SH-SY5Y (cell line): ENCODE data around the gene IGFBP2.

ENCODE experiments used
- GATA2 ChIP-seq: IDR thresholded peaks from 2 replicates; pipeline ENCODE4 v1.6.1; 2011; ENCODE audit warnings: mild to moderate bottlenecking, low read depth, low read length
- GATA3 ChIP-seq: IDR thresholded peaks from 2 replicates; pipeline ENCODE4 v1.6.1; 2011; ENCODE audit warnings: low read depth, mild to moderate bottlenecking, low read length, moderate library complexity

GRCh38 chr2:216632346-216632951 is 771 bp upstream of the IGFBP2 start:
- TF ChIP-seq GATA3 (no peak), GATA2 (no peak)
